Pancreas (tissue), 10 donors: Measurements from ENCODE around the gene SPATA12. TPM values are rescaled to one million over a fixed set of nuclear protein-coding genes. Genes with fewer than 3 reads are reported as not detected.

Source experiments
- ATAC-seq, 4 donors: fragments of 200-7000 bp; cut with Tn5 transposase; one replicate each; pipeline versions ENCODE4 v1.8.0 to v1.9.1; 2020; ENCODE audit warnings: mild to moderate bottlenecking in 4 of 4, moderate library complexity in 4 of 4
- DNase-seq, 6 donors: peaks; one replicate each; pipeline ENCODE4 v3.0.0-alpha.2; 2020
- FAIRE-seq: peaks from 2 replicates; lab custom pipeline; 2012; peaks lifted over from hg19 to GRCh38; lab: Jason Lieb, UNC
- H3K27ac ChIP-seq, 4 donors: fragments of 200-600 bp; sonication (generic); 1 replicate in 3 of 4; 2 replicates in 1 of 4; pipeline versions ENCODE4 v1.5.0 to v1.8.0; 2020
- H3K27me3 ChIP-seq, 4 donors: fragments of 200-600 bp; one replicate each; pipeline ENCODE4 v1.8.0; 2021
- H3K36me3 ChIP-seq, 3 donors: fragments of 200-600 bp; sonication (generic) in 1 of 3; one replicate each; pipeline versions ENCODE4 v1.5.0 to v1.8.0; 2020 to 2021
- H3K4me1 ChIP-seq, 3 donors: fragments of 200-600 bp; one replicate each; pipeline ENCODE4 v1.8.0; 2021
- H3K4me3 ChIP-seq, 4 donors: fragments of 200-600 bp; sonication (generic) in 2 of 4; one replicate each; pipeline versions ENCODE4 v1.5.0 to v1.8.0; 2020 to 2021
- H3K9me3 ChIP-seq, 4 donors: fragments of 200-600 bp; one replicate each; pipeline ENCODE4 v1.8.0; 2021
- WGBS, 2 donors: extraction: QIAGEN DNeasy Blood & Tissue Kit; methylation state at CpG; one replicate each; pipeline ENCODE4 v1.1.7; 2013; 5-methylcytosine and 5-hydroxymethylcytosine counted together
- intact Hi-C, 3 donors: fragments of 100-400 bp; cut with DNase I; formaldehyde crosslinking; loops; one replicate each; pipeline versions ENCODE4 v1.11.1 to v1.14.2; 2022
- polyA plus RNA-seq, 2 donors: library from polyadenylated mRNA; stranded (reverse); fragments of 200-250 nt; gene quantifications; one replicate each; pipeline ENCODE4 v1.2.3, GENCODE V29; 2013
- total RNA-seq, 6 donors: library from RNA; stranded (reverse); fragmentation: NEBNext Ultra II Directional in 4 of 6; extraction: Animal tissue kit (Norgen Biotek cat#: 25700) in 4 of 6; gene quantifications; one replicate each; pipeline versions ENCODE4 v1.2.1 to v1.2.4, GENCODE V29; 2021 to 2023
- TF ChIP-seq, protein P1 (sequence below), 4 donors: fragments of 200-600 bp; sonication (generic) in 3 of 4; IDR thresholded peaks; one replicate each; pipeline versions ENCODE4 v1.5.0 to v1.8.0; 2021; ENCODE audit warnings: antibody characterized with exemption in 4 of 4
- donor health status: healthy with polysubstance abuse.
- donor health status: DM: no; HTN: no; CAD: no; lungs with moderate emphysema.
- donor health status: DM: no; HTN: no; CAD: no.
- donor health status: control.
- donor health status: control.
- donor health status: Bipolar disorder and iron deficiency.
- donor health status: DM: yes; HTN: yes; CAD: no.
- donor health status: DM: no; HTN: no; CAD: no.
- donor health status: DM: no; HTN: no; CAD: no.
- donor health status: DM: yes; HTN: yes; CAD: no.

Gene SPATA12
- total and polyA plus RNA-seq, 8 donors: 0.06 to 0.12 TPM; not detected in 6

DNA sequence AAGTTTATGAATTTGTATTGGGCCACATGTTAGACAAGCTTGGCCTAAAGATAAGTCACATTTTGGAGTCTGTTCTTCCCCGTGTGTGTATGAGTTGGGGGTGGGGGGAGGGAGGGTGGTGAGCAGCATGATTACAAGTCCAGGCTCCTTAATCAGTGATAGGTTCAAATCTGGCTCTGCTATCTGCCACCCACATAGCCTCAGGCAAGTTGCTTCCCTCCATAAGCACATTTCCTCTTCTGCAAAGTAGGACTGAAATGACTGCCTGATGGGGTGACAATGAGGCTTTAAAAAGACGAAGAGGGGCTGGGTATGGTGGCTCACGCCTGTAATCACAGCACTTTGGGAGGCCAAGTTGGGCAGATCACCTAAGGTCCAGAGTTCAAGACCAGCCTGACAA is 1.1 kb upstream of the SPATA12 start:
- ATAC-seq (no peak), FAIRE-seq (no peak), DNase-seq (no peak)
- H3K36me3 ChIP-seq: no peaks in the 10 kb centered on the region
- no peaks in the 10 kb centered on the region for H3K9me3 ChIP-seq
- intact Hi-C loops: no loop called here
- WGBS, 2 donors: 70 to 76% methylated on average over 3 of the region's 3 CpGs
- TF ChIP-seq, protein P1, sequence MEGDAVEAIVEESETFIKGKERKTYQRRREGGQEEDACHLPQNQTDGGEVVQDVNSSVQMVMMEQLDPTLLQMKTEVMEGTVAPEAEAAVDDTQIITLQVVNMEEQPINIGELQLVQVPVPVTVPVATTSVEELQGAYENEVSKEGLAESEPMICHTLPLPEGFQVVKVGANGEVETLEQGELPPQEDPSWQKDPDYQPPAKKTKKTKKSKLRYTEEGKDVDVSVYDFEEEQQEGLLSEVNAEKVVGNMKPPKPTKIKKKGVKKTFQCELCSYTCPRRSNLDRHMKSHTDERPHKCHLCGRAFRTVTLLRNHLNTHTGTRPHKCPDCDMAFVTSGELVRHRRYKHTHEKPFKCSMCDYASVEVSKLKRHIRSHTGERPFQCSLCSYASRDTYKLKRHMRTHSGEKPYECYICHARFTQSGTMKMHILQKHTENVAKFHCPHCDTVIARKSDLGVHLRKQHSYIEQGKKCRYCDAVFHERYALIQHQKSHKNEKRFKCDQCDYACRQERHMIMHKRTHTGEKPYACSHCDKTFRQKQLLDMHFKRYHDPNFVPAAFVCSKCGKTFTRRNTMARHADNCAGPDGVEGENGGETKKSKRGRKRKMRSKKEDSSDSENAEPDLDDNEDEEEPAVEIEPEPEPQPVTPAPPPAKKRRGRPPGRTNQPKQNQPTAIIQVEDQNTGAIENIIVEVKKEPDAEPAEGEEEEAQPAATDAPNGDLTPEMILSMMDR (IDR thresholded peaks at IDR 0.05): no peak
- no peak overlapping the region for H3K4me3 ChIP-seq
- H3K27ac ChIP-seq: peak overlapping the region in 1 of 4 donors; percentile 62
- peaks cover 0 to 2% (median 0%) of the 10 kb centered on the region in 3 donors for H3K4me1 ChIP-seq
- no peaks in the 10 kb centered on the region for H3K27me3 ChIP-seq

DNA sequence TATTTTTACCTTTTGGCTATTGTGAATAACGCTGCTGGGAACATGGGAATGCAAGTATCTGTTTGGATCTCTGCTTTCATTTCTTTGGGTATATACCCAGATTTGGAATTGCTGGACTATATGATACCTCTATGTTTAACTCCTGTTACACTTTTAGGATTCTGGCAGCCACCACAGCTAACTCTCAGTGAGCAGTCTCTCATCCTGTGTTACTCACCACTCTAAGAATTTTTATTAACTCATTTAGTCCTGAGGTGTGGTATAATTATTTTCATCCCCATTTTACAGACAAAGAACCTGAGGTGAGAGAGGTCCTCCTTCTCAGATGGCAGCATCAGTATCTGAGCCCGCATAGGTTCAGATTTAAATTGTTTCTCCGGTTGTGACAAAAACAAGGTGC is 1.1 kb downstream of the SPATA12 start:
- DNase-seq (no peak), FAIRE-seq (no peak), ATAC-seq (no peak)
- H3K27ac ChIP-seq: no peak overlapping the region
- 92 to 98% methylated on average over 3 of the region's 3 CpGs for WGBS, 2 donors
- H3K4me3 ChIP-seq: no peak overlapping the region
- H3K36me3 ChIP-seq: no peaks in the 10 kb centered on the region
- H3K4me1 ChIP-seq: peaks cover 0 to 2% (median 0%) of the 10 kb centered on the region in 3 donors
- H3K9me3 ChIP-seq: no peaks in the 10 kb centered on the region
- TF ChIP-seq, protein P1 (IDR thresholded peaks at IDR 0.05): no peak
- intact Hi-C loops: no loop called here
- H3K27me3 ChIP-seq: no peaks in the 10 kb centered on the region

DNA sequence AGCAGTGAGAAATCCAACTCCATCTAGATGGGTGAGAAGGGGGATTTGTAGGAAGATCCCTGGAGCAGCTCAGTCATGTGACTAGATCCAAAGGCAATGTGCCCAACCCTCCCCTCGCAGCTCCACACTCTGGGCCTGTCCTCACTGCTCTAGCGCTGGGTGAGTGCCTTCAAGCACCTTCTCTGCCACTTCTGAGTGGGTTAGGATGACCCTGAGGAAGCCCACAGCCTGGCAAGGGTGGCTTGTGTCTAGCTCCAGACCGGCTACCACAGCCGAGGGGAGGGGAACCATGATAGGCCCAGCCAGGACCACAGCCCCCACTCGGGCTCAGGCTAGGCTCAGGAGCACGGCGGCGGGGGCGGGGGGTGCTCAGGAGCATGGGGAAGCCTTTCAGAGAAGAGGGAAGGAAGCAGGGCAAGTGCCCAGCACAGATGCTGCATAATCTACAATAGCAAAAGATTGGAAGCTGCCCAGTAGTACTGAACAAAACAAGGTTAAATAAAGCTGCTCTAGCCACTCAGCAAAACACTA is 1.7 kb downstream of the SPATA12 start:
- peak in 1 of 4 donors; percentile 19 for ATAC-seq

DNA sequence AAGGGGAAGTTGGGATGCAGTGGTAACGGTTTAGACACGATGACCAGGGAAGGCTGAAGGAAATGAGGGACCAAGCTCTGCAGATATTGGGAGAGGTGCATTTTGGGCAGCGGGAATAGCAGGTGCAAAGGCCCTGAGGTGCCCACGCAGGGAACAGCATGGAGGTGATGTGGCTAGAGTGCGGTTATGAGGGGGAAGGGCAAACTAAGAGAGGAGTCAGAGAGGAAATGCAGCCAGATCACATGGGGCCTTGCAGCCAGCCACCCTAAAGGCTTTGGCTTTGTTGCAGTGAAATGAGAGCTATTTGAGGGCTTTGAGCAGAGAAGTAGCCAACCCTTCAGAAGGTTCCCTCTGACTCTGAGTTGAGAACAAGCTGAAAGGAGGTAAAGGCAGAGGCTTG is 2.6 kb downstream of the SPATA12 start:
- Histone ChIP-seq H3K27ac (no peak overlapping the region), H3K4me3 (no peak overlapping the region), H3K4me1 (peaks cover 0 to 4% (median 0%) of the 10 kb centered on the region in 3 donors), H3K9me3 (no peaks in the 10 kb centered on the region), H3K36me3 (no peaks in the 10 kb centered on the region), H3K27me3 (no peaks in the 10 kb centered on the region)
- DNase-seq (no peak), FAIRE-seq (no peak), ATAC-seq (no peak)
- TF ChIP-seq, protein P1 (IDR thresholded peaks at IDR 0.05): no peak
- intact Hi-C loops: no loop called here
- WGBS, 2 donors: 94 to 97% methylated on average over 5 of the region's 5 CpGs

More for the DNA sequence above, 1.7 kb downstream of the SPATA12 start:
- H3K4me3 ChIP-seq: no peak overlapping the region
- DNase-seq: no peak
- peaks cover 0 to 2% (median 0%) of the 10 kb centered on the region in 3 donors for H3K4me1 ChIP-seq
- TF ChIP-seq, protein P1 (IDR thresholded peaks at IDR 0.05): no peak
- no peaks in the 10 kb centered on the region for H3K27me3 ChIP-seq
- no peaks in the 10 kb centered on the region for H3K36me3 ChIP-seq
- WGBS, 2 donors: 56 to 68% methylated on average over 9 of the region's 9 CpGs
- peak overlapping the region in 1 of 4 donors; percentile 37 for H3K27ac ChIP-seq
- no peak for FAIRE-seq
- intact Hi-C loops: no loop called here
- no peaks in the 10 kb centered on the region for H3K9me3 ChIP-seq

DNA sequence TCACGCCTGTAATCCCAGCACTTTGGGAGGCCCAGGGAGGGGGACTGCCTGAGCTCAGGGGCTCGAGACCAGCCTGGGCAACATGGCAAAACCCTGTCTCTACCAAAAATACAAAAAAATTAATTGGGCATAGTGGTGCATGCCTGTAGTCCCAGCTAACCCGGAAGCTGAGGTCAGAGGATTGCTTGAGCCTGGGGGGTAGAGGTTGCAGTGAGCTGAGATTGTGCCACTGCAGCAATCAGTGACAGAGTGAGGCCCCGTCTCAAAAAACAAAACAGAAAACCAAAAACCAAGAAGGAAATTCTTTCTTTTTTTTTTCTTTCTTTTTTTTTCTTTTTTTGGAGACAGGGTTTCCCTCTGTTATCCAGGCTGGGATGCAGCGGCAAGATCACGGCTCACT is 3.5 kb downstream of the SPATA12 start:
- FAIRE-seq: no peak
- DNase-seq: no peak
- intact Hi-C loops: no loop called here
- no peaks in the 10 kb centered on the region for H3K36me3 ChIP-seq
- no peak for ATAC-seq
- TF ChIP-seq, protein P1 (IDR thresholded peaks at IDR 0.05): no peak
- no peaks in the 10 kb centered on the region for H3K27me3 ChIP-seq
- no peak overlapping the region for H3K27ac ChIP-seq
- H3K9me3 ChIP-seq: no peaks in the 10 kb centered on the region
- peaks cover 0 to 8% (median 0%) of the 10 kb centered on the region in 3 donors for H3K4me1 ChIP-seq
- no peak overlapping the region for H3K4me3 ChIP-seq
- 82 to 85% methylated on average over 6 of the region's 6 CpGs for WGBS, 2 donors
